ENCODE results near the gene ACAP2.

ACAP2 gene

GRCh38 chr3:195265363-195265976 lies 177.3 kb downstream of the ACAP2 start:
- Histone ChIP-seq H3K4me3 (ENCODE audit: insufficient read depth, low read depth, low read length, poor library complexity, severe bottlenecking) (no peak overlapping the region), H3K4me1 (ENCODE audit: control insufficient read depth, insufficient read depth, low read length, poor library complexity, severe bottlenecking) (peaks cover 22% of the 10 kb centered on the region), H3K27ac (ENCODE audit: insufficient read depth, low read length, poor library complexity, severe bottlenecking) (no peak overlapping the region), H3K9me3 (ENCODE audit: control insufficient read depth, low read length) (no peaks in the 10 kb centered on the region), H3K36me3 (ENCODE audit: control insufficient read depth, insufficient read depth, low read length) (no peaks in the 10 kb centered on the region), H3K27me3 (replicated peaks; ENCODE audit: control insufficient read depth, insufficient read depth, low read length, poor library complexity, severe bottlenecking) (no peaks in the 10 kb centered on the region)
- DNase-seq = no peak

GRCh38 chr3:195263925-195264600 lies 178.8 kb downstream of the ACAP2 start:
- no peak for DNase-seq
- H3K27ac ChIP-seq (ENCODE audit: insufficient read depth, low read length, poor library complexity, severe bottlenecking) = no peak overlapping the region
- H3K27me3 ChIP-seq (replicated peaks; ENCODE audit: control insufficient read depth, insufficient read depth, low read length, poor library complexity, severe bottlenecking) = no peaks in the 10 kb centered on the region
- peaks cover 18% of the 10 kb centered on the region for H3K4me1 ChIP-seq (ENCODE audit: control insufficient read depth, insufficient read depth, low read length, poor library complexity, severe bottlenecking)
- H3K4me3 ChIP-seq (ENCODE audit: insufficient read depth, low read depth, low read length, poor library complexity, severe bottlenecking) = no peak overlapping the region
- no peaks in the 10 kb centered on the region for H3K9me3 ChIP-seq (ENCODE audit: control insufficient read depth, low read length)
- H3K36me3 ChIP-seq (ENCODE audit: control insufficient read depth, insufficient read depth, low read length) = no peaks in the 10 kb centered on the region

GRCh38 chr3:195263193-195263924 lies 179.5 kb downstream of the ACAP2 start:
- peaks cover 20% of the 10 kb centered on the region for H3K4me1 ChIP-seq (ENCODE audit: control insufficient read depth, insufficient read depth, low read length, poor library complexity, severe bottlenecking)
- no peak overlapping the region for H3K27ac ChIP-seq (ENCODE audit: insufficient read depth, low read length, poor library complexity, severe bottlenecking)
- H3K36me3 ChIP-seq (ENCODE audit: control insufficient read depth, insufficient read depth, low read length) = no peaks in the 10 kb centered on the region
- no peaks in the 10 kb centered on the region for H3K9me3 ChIP-seq (ENCODE audit: control insufficient read depth, low read length)
- no peak for DNase-seq
- no peak overlapping the region for H3K4me3 ChIP-seq (ENCODE audit: insufficient read depth, low read depth, low read length, poor library complexity, severe bottlenecking)
- H3K27me3 ChIP-seq (replicated peaks; ENCODE audit: control insufficient read depth, insufficient read depth, low read length, poor library complexity, severe bottlenecking) = no peaks in the 10 kb centered on the region

- Histone ChIP-seq H3K27ac (ENCODE audit: insufficient read depth, low read length, poor library complexity, severe bottlenecking) (no peak overlapping the region), H3K4me3 (ENCODE audit: insufficient read depth, low read depth, low read length, poor library complexity, severe bottlenecking) (no peak overlapping the region), H3K9me3 (ENCODE audit: control insufficient read depth, low read length) (no peaks in the 10 kb centered on the region), H3K27me3 (replicated peaks; ENCODE audit: control insufficient read depth, insufficient read depth, low read length, poor library complexity, severe bottlenecking) (no peaks in the 10 kb centered on the region), H3K36me3 (ENCODE audit: control insufficient read depth, insufficient read depth, low read length) (no peaks in the 10 kb centered on the region), H3K4me1 (ENCODE audit: control insufficient read depth, insufficient read depth, low read length, poor library complexity, severe bottlenecking) (peaks cover 20% of the 10 kb centered on the region)
- DNase-seq = no peak
Observed at GRCh38 chr3:195261925-195262324, 180.9 kb downstream of the ACAP2 start.

- peak overlapping the region; percentile 59 for H3K27ac ChIP-seq (ENCODE audit: insufficient read depth, low read length, poor library complexity, severe bottlenecking)
- H3K4me1 ChIP-seq (ENCODE audit: control insufficient read depth, insufficient read depth, low read length, poor library complexity, severe bottlenecking) = peaks cover 20% of the 10 kb centered on the region
- no peaks in the 10 kb centered on the region for H3K36me3 ChIP-seq (ENCODE audit: control insufficient read depth, insufficient read depth, low read length)
- peak overlapping the region; percentile 58 for H3K4me3 ChIP-seq (ENCODE audit: insufficient read depth, low read depth, low read length, poor library complexity, severe bottlenecking)
- H3K9me3 ChIP-seq (ENCODE audit: control insufficient read depth, low read length) = no peaks in the 10 kb centered on the region
- H3K27me3 ChIP-seq (replicated peaks; ENCODE audit: control insufficient read depth, insufficient read depth, low read length, poor library complexity, severe bottlenecking) = no peaks in the 10 kb centered on the region
- DNase-seq = peak in 2 of 3 donors; percentile 9 to 27
Observed at GRCh38 chr3:195260280-195260905, 182.4 kb downstream of the ACAP2 start.

GRCh38 chr3:195259475-195260279 lies 183.1 kb downstream of the ACAP2 start:
- Histone ChIP-seq H3K9me3 (ENCODE audit: control insufficient read depth, low read length) (no peaks in the 10 kb centered on the region), H3K27me3 (replicated peaks; ENCODE audit: control insufficient read depth, insufficient read depth, low read length, poor library complexity, severe bottlenecking) (no peaks in the 10 kb centered on the region), H3K4me1 (ENCODE audit: control insufficient read depth, insufficient read depth, low read length, poor library complexity, severe bottlenecking) (peaks cover 20% of the 10 kb centered on the region), H3K4me3 (ENCODE audit: insufficient read depth, low read depth, low read length, poor library complexity, severe bottlenecking) (peak overlapping the region; percentile 51), H3K36me3 (ENCODE audit: control insufficient read depth, insufficient read depth, low read length) (no peaks in the 10 kb centered on the region), H3K27ac (ENCODE audit: insufficient read depth, low read length, poor library complexity, severe bottlenecking) (peak overlapping the region; percentile 90)
- peak; percentile 88 to 96 (median 91) for DNase-seq

GRCh38 chr3:195259154-195259474 lies 183.7 kb downstream of the ACAP2 start:
- no peaks in the 10 kb centered on the region for H3K9me3 ChIP-seq (ENCODE audit: control insufficient read depth, low read length)
- H3K27me3 ChIP-seq (replicated peaks; ENCODE audit: control insufficient read depth, insufficient read depth, low read length, poor library complexity, severe bottlenecking) = no peaks in the 10 kb centered on the region

GRCh38 chr3:195258449-195259153 lies 184.2 kb downstream of the ACAP2 start:
- no peak for DNase-seq
- Histone ChIP-seq H3K27me3 (replicated peaks; ENCODE audit: control insufficient read depth, insufficient read depth, low read length, poor library complexity, severe bottlenecking) (no peaks in the 10 kb centered on the region), H3K4me3 (ENCODE audit: insufficient read depth, low read depth, low read length, poor library complexity, severe bottlenecking) (no peak overlapping the region), H3K4me1 (ENCODE audit: control insufficient read depth, insufficient read depth, low read length, poor library complexity, severe bottlenecking) (peaks cover 20% of the 10 kb centered on the region), H3K27ac (ENCODE audit: insufficient read depth, low read length, poor library complexity, severe bottlenecking) (peak overlapping the region; percentile 90), H3K36me3 (ENCODE audit: control insufficient read depth, insufficient read depth, low read length) (no peaks in the 10 kb centered on the region), H3K9me3 (ENCODE audit: control insufficient read depth, low read length) (no peaks in the 10 kb centered on the region)

More at GRCh38 chr3:195259154-195259474, 183.7 kb downstream of the ACAP2 start:
- Histone ChIP-seq H3K4me3 (ENCODE audit: insufficient read depth, low read depth, low read length, poor library complexity, severe bottlenecking) (no peak overlapping the region), H3K4me1 (ENCODE audit: control insufficient read depth, insufficient read depth, low read length, poor library complexity, severe bottlenecking) (peaks cover 20% of the 10 kb centered on the region), H3K36me3 (ENCODE audit: control insufficient read depth, insufficient read depth, low read length) (no peaks in the 10 kb centered on the region), H3K27ac (ENCODE audit: insufficient read depth, low read length, poor library complexity, severe bottlenecking) (peak overlapping the region; percentile 90)
- no peak for DNase-seq

Data from effector memory CD4-positive, alpha-beta T cell (primary cell).